ENCODE data around the gene MED26.

The MED26 gene

DNA sequence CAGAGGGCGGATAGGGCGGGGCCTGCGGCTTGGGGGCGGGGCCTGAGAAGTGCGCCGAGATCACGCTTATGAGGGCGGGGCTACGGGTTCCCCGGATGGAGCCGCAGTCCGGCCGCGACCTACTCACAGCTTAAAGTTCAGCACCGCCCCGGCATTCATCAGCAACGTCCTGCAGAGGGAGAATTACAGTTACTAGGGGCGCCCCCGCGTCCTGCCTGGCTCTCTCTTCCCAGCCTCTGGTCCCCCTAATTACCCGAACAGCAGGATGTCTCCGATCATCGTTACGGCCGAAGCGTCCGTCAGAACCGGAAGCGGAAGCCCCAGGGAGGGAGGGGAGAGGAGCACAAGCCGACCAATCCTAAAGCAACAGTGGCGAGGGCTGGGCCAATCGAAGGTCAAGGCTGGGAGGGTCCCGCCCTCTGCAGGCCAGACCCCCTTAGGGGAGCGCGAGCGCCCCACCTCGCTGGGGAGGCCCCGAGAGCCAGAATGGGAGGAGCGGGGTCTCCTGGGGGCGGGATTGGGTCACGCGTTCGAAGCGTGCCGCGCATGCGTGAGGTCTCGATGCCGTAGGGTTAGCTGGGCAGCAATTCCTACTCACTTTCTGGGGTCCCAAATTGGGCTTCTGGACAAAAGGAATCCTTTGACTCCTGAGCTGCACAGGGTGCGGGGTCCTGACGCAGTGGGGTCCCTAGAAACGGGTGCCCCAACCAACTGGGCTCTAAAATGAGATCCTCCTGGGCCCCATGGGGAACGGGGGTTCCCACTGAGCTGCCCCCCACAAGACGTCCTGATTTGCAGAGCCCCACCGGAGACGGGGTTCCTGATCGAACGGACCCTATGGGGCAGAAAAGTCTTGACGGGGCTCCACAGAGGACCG is 32.1 kb upstream of the MED26 start, which contains the start of gene SMIM7 (continued):
- TF ChIP-seq, protein P1, sequence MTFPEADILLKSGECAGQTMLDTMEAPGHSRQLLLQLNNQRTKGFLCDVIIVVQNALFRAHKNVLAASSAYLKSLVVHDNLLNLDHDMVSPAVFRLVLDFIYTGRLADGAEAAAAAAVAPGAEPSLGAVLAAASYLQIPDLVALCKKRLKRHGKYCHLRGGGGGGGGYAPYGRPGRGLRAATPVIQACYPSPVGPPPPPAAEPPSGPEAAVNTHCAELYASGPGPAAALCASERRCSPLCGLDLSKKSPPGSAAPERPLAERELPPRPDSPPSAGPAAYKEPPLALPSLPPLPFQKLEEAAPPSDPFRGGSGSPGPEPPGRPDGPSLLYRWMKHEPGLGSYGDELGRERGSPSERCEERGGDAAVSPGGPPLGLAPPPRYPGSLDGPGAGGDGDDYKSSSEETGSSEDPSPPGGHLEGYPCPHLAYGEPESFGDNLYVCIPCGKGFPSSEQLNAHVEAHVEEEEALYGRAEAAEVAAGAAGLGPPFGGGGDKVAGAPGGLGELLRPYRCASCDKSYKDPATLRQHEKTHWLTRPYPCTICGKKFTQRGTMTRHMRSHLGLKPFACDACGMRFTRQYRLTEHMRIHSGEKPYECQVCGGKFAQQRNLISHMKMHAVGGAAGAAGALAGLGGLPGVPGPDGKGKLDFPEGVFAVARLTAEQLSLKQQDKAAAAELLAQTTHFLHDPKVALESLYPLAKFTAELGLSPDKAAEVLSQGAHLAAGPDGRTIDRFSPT (tag by site-specific recombination; IDR thresholded peaks at IDR 0.05): no peak
- TF ChIP-seq, protein P2, sequence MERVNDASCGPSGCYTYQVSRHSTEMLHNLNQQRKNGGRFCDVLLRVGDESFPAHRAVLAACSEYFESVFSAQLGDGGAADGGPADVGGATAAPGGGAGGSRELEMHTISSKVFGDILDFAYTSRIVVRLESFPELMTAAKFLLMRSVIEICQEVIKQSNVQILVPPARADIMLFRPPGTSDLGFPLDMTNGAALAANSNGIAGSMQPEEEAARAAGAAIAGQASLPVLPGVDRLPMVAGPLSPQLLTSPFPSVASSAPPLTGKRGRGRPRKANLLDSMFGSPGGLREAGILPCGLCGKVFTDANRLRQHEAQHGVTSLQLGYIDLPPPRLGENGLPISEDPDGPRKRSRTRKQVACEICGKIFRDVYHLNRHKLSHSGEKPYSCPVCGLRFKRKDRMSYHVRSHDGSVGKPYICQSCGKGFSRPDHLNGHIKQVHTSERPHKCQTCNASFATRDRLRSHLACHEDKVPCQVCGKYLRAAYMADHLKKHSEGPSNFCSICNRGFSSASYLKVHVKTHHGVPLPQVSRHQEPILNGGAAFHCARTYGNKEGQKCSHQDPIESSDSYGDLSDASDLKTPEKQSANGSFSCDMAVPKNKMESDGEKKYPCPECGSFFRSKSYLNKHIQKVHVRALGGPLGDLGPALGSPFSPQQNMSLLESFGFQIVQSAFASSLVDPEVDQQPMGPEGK (tag by site-specific recombination; IDR thresholded peaks at IDR 0.05): peak; percentile 100
- TF ChIP-seq, protein P3, sequence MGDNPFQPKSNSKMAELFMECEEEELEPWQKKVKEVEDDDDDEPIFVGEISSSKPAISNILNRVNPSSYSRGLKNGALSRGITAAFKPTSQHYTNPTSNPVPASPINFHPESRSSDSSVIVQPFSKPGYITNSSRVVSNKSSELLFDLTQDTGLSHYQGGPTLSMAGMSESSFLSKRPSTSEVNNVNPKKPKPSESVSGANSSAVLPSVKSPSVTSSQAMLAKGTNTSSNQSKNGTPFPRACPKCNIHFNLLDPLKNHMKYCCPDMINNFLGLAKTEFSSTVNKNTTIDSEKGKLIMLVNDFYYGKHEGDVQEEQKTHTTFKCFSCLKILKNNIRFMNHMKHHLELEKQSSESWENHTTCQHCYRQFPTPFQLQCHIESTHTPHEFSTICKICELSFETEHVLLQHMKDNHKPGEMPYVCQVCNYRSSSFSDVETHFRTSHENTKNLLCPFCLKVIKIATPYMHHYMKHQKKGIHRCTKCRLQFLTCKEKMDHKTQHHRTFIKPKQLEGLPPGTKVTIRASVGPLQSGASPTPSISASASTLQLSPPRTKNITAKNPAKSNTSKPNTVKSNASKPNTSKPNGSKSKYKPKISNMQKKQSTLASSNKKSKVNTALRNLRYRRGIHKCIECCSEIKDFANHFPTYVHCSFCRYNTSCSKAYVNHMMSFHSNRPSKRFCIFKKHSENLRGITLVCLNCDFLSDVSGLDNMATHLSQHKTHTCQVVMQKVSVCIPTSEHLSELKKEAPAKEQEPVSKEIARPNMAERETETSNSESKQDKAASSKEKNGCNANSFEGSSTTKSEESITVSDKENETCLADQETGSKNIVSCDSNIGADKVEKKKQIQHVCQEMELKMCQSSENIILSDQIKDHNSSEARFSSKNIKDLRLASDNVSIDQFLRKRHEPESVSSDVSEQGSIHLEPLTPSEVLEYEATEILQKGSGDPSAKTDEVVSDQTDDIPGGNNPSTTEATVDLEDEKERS (tag by site-specific recombination; IDR thresholded peaks at IDR 0.05): no peak
- TF ChIP-seq, protein P4, sequence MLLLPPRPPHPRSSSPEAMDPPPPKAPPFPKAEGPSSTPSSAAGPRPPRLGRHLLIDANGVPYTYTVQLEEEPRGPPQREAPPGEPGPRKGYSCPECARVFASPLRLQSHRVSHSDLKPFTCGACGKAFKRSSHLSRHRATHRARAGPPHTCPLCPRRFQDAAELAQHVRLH (tag by site-specific recombination; IDR thresholded peaks at IDR 0.05): peak; percentile 74
- no peak for TF ChIP-seq ZNF366 (tag by site-specific recombination; conservative IDR thresholded peaks at IDR 0.05)
- TF ChIP-seq, protein P5, sequence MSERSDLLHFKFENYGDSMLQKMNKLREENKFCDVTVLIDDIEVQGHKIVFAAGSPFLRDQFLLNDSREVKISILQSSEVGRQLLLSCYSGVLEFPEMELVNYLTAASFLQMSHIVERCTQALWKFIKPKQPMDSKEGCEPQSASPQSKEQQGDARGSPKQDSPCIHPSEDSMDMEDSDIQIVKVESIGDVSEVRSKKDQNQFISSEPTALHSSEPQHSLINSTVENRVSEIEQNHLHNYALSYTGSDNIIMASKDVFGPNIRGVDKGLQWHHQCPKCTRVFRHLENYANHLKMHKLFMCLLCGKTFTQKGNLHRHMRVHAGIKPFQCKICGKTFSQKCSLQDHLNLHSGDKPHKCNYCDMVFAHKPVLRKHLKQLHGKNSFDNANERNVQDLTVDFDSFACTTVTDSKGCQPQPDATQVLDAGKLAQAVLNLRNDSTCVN (tag by site-specific recombination; optimal IDR thresholded peaks at IDR 0.05): peak; percentile 79
- TF ChIP-seq, protein P6, sequence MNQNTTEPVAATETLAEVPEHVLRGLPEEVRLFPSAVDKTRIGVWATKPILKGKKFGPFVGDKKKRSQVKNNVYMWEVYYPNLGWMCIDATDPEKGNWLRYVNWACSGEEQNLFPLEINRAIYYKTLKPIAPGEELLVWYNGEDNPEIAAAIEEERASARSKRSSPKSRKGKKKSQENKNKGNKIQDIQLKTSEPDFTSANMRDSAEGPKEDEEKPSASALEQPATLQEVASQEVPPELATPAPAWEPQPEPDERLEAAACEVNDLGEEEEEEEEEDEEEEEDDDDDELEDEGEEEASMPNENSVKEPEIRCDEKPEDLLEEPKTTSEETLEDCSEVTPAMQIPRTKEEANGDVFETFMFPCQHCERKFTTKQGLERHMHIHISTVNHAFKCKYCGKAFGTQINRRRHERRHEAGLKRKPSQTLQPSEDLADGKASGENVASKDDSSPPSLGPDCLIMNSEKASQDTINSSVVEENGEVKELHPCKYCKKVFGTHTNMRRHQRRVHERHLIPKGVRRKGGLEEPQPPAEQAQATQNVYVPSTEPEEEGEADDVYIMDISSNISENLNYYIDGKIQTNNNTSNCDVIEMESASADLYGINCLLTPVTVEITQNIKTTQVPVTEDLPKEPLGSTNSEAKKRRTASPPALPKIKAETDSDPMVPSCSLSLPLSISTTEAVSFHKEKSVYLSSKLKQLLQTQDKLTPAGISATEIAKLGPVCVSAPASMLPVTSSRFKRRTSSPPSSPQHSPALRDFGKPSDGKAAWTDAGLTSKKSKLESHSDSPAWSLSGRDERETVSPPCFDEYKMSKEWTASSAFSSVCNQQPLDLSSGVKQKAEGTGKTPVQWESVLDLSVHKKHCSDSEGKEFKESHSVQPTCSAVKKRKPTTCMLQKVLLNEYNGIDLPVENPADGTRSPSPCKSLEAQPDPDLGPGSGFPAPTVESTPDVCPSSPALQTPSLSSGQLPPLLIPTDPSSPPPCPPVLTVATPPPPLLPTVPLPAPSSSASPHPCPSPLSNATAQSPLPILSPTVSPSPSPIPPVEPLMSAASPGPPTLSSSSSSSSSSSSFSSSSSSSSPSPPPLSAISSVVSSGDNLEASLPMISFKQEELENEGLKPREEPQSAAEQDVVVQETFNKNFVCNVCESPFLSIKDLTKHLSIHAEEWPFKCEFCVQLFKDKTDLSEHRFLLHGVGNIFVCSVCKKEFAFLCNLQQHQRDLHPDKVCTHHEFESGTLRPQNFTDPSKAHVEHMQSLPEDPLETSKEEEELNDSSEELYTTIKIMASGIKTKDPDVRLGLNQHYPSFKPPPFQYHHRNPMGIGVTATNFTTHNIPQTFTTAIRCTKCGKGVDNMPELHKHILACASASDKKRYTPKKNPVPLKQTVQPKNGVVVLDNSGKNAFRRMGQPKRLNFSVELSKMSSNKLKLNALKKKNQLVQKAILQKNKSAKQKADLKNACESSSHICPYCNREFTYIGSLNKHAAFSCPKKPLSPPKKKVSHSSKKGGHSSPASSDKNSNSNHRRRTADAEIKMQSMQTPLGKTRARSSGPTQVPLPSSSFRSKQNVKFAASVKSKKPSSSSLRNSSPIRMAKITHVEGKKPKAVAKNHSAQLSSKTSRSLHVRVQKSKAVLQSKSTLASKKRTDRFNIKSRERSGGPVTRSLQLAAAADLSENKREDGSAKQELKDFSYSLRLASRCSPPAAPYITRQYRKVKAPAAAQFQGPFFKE (tag by site-specific recombination; IDR thresholded peaks at IDR 0.05; ENCODE audit: borderline replicate concordance): no peak
- peak; percentile 96 for TF ChIP-seq SP3 (tag by site-specific recombination; IDR thresholded peaks at IDR 0.05)
- TF ChIP-seq, protein P7, sequence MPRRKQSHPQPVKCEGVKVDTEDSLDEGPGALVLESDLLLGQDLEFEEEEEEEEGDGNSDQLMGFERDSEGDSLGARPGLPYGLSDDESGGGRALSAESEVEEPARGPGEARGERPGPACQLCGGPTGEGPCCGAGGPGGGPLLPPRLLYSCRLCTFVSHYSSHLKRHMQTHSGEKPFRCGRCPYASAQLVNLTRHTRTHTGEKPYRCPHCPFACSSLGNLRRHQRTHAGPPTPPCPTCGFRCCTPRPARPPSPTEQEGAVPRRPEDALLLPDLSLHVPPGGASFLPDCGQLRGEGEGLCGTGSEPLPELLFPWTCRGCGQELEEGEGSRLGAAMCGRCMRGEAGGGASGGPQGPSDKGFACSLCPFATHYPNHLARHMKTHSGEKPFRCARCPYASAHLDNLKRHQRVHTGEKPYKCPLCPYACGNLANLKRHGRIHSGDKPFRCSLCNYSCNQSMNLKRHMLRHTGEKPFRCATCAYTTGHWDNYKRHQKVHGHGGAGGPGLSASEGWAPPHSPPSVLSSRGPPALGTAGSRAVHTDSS (tag by site-specific recombination; IDR thresholded peaks at IDR 0.05): no peak
- peak; percentile 35 for TF ChIP-seq ZBTB20 (tag by site-specific recombination; IDR thresholded peaks at IDR 0.05)
- TF ChIP-seq, protein P8, sequence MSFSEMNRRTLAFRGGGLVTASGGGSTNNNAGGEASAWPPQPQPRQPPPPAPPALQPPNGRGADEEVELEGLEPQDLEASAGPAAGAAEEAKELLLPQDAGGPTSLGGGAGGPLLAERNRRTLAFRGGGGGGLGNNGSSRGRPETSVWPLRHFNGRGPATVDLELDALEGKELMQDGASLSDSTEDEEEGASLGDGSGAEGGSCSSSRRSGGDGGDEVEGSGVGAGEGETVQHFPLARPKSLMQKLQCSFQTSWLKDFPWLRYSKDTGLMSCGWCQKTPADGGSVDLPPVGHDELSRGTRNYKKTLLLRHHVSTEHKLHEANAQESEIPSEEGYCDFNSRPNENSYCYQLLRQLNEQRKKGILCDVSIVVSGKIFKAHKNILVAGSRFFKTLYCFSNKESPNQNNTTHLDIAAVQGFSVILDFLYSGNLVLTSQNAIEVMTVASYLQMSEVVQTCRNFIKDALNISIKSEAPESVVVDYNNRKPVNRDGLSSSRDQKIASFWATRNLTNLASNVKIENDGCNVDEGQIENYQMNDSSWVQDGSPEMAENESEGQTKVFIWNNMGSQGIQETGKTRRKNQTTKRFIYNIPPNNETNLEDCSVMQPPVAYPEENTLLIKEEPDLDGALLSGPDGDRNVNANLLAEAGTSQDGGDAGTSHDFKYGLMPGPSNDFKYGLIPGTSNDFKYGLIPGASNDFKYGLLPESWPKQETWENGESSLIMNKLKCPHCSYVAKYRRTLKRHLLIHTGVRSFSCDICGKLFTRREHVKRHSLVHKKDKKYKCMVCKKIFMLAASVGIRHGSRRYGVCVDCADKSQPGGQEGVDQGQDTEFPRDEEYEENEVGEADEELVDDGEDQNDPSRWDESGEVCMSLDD (tag by site-specific recombination; IDR thresholded peaks at IDR 0.05): peak; percentile 100
- peak; percentile 98 for TF ChIP-seq ZBTB17 (tag by site-specific recombination; IDR thresholded peaks at IDR 0.05)
- TF ChIP-seq, protein P9, sequence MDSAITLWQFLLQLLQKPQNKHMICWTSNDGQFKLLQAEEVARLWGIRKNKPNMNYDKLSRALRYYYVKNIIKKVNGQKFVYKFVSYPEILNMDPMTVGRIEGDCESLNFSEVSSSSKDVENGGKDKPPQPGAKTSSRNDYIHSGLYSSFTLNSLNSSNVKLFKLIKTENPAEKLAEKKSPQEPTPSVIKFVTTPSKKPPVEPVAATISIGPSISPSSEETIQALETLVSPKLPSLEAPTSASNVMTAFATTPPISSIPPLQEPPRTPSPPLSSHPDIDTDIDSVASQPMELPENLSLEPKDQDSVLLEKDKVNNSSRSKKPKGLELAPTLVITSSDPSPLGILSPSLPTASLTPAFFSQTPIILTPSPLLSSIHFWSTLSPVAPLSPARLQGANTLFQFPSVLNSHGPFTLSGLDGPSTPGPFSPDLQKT (IDR thresholded peaks at IDR 0.05; ENCODE audit: borderline replicate concordance, low read depth, low read length): peak; percentile 95
- peak; percentile 98 for TF ChIP-seq SP2 (tag by site-specific recombination; IDR thresholded peaks at IDR 0.05)

Measured in HEK293 (cell line).